Astrocyte (in vitro differentiated cells and primary cell): ENCODE data around the gene CXorf49. TPM values are rescaled to one million over a fixed set of nuclear protein-coding genes. Genes with fewer than 3 reads are reported as not detected.
"Not testable (repeated sequence)": the region's sequence is repeated elsewhere in the genome, so short reads cannot be mapped to it uniquely, and the experiment has no call there.

Source experiments
- DNase-seq: peaks from one replicate; pipeline ENCODE4 v3.0.0-alpha.2; 2010; ENCODE audit warnings: low read depth
- FAIRE-seq: peaks from 2 replicates; lab custom pipeline; 2011; peaks lifted over from hg19 to GRCh38; lab: Jason Lieb, UNC
- H2AFZ ChIP-seq: 2 replicates; pipeline ENCODE4 v1.6.0; 2012; ENCODE audit warnings: low read depth, low read length, inconsistent platforms
- H3K27ac ChIP-seq: 2 replicates; pipeline ENCODE4 v1.5.1; 2011; ENCODE audit warnings: low read depth, low read length, inconsistent platforms
- H3K27me3 ChIP-seq: 2 replicates; pipeline ENCODE4 v1.6.0; 2011; ENCODE audit warnings: low read length, inconsistent platforms; ENCODE audit not compliant: insufficient read depth
- H3K36me3 ChIP-seq: 2 replicates; pipeline ENCODE4 v1.5.1; 2011; ENCODE audit warnings: low read length, inconsistent platforms; ENCODE audit not compliant: insufficient read depth
- H3K4me1 ChIP-seq: 2 replicates; pipeline ENCODE4 v1.5.1; 2011; ENCODE audit warnings: low read length, inconsistent platforms; ENCODE audit not compliant: insufficient read depth
- H3K4me2 ChIP-seq: 2 replicates; pipeline ENCODE4 v1.6.0; 2012; ENCODE audit warnings: low read length, inconsistent platforms
- H3K4me3 ChIP-seq: 2 replicates; pipeline ENCODE4 v1.5.1; 2011; ENCODE audit warnings: low read depth, mild to moderate bottlenecking, low read length, inconsistent platforms; ENCODE audit not compliant: insufficient read depth
- H3K79me2 ChIP-seq: 2 replicates; pipeline ENCODE4 v1.6.0; 2012; ENCODE audit warnings: mild to moderate bottlenecking, low read length, inconsistent platforms; ENCODE audit not compliant: insufficient read depth
- H3K9ac ChIP-seq: 2 replicates; pipeline ENCODE4 v1.6.0; 2012; ENCODE audit warnings: mild to moderate bottlenecking, low read length, inconsistent platforms
- H3K9me3 ChIP-seq: 2 replicates; pipeline ENCODE4 v1.5.1; 2012; ENCODE audit warnings: low read depth, mild to moderate bottlenecking, low read length, inconsistent platforms; ENCODE audit not compliant: insufficient read depth
- H4K20me1 ChIP-seq: 2 replicates; pipeline ENCODE4 v1.6.0; 2012; ENCODE audit warnings: low read length, inconsistent platforms; ENCODE audit not compliant: insufficient read depth
- H3K27ac Mint-ChIP-seq: one replicate; pipeline ENCODE4 v1.8.0; 2021; ENCODE audit warnings: mild to moderate bottlenecking, mixed read lengths; ENCODE audit not compliant: unreplicated experiment
- H3K27me3 Mint-ChIP-seq: one replicate; pipeline ENCODE4 v1.8.0; 2021; ENCODE audit warnings: low read depth, mixed read lengths; ENCODE audit not compliant: unreplicated experiment
- H3K36me3 Mint-ChIP-seq: one replicate; pipeline ENCODE4 v1.8.0; 2021; ENCODE audit warnings: low read depth, mixed read lengths; ENCODE audit not compliant: unreplicated experiment
- H3K4me1 Mint-ChIP-seq: one replicate; pipeline ENCODE4 v1.8.0; 2021; ENCODE audit warnings: low read depth, mixed read lengths; ENCODE audit not compliant: unreplicated experiment
- H3K4me3 Mint-ChIP-seq: one replicate; pipeline ENCODE4 v1.8.0; 2021; ENCODE audit warnings: mild to moderate bottlenecking, moderate library complexity, mixed read lengths; ENCODE audit not compliant: unreplicated experiment
- H3K9me3 Mint-ChIP-seq: one replicate; pipeline ENCODE4 v1.8.0; 2021; ENCODE audit warnings: mild to moderate bottlenecking, mixed read lengths; ENCODE audit not compliant: unreplicated experiment
- EZH2 ChIP-seq: IDR thresholded peaks from 2 replicates; pipeline ENCODE4 v1.6.1; 2012; ENCODE audit warnings: mild to moderate bottlenecking, low read length, inconsistent platforms; ENCODE audit not compliant: insufficient read depth
- total RNA-seq: library from RNA; stranded (reverse); gene quantifications from 2 replicates; pipeline ENCODE4 v1.2.1, GENCODE V29; 2021
- TF ChIP-seq, protein P1 (sequence below): IDR thresholded peaks from 2 replicates; pipeline ENCODE4 v1.5.1; 2011; ENCODE audit warnings: low read depth, mild to moderate bottlenecking, inconsistent platforms, low read length, moderate library complexity; ENCODE audit not compliant: insufficient read depth

CXorf49 gene
- total RNA-seq, 1 donor from 2014 or later = not detected

DNA sequence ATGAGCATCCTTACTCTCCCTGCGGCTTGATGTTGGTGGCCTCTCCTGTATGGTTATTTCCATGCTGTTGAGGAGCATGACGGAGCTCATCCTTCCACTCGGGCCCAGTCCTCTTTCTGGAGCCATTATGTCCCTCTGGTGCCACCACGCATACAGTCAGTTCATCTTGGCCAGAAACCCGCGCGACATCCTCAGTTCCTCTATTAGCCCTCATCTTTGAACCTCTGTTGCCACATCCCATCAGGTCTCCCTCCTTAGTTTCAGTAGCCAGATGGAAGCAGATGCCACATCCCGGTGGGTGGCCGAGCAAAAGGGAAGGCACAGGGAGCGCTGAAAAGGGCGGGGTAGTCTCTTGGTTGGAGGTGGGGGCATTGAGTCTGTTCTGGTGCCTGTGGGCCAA lies 46.1 kb downstream of the CXorf49 start:
- Mint-ChIP-seq H3K4me3 (no peak overlapping the region), H3K27ac (no peak overlapping the region), H3K36me3 (no peaks in the 10 kb centered on the region), H3K27me3 (peaks cover 10% of the 10 kb centered on the region), H3K9me3 (no peaks in the 10 kb centered on the region), H3K4me1 (peaks cover 2% of the 10 kb centered on the region)
- H3K27ac ChIP-seq = no peak overlapping the region
- FAIRE-seq = no peak
- DNase-seq = no peak
- no peak for TF ChIP-seq EZH2
- TF ChIP-seq, protein P1, sequence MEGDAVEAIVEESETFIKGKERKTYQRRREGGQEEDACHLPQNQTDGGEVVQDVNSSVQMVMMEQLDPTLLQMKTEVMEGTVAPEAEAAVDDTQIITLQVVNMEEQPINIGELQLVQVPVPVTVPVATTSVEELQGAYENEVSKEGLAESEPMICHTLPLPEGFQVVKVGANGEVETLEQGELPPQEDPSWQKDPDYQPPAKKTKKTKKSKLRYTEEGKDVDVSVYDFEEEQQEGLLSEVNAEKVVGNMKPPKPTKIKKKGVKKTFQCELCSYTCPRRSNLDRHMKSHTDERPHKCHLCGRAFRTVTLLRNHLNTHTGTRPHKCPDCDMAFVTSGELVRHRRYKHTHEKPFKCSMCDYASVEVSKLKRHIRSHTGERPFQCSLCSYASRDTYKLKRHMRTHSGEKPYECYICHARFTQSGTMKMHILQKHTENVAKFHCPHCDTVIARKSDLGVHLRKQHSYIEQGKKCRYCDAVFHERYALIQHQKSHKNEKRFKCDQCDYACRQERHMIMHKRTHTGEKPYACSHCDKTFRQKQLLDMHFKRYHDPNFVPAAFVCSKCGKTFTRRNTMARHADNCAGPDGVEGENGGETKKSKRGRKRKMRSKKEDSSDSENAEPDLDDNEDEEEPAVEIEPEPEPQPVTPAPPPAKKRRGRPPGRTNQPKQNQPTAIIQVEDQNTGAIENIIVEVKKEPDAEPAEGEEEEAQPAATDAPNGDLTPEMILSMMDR = no peak
- no peaks in the 10 kb centered on the region for H3K36me3 ChIP-seq
- no peaks in the 10 kb centered on the region for H3K79me2 ChIP-seq
- peaks cover 4% of the 10 kb centered on the region for H3K27me3 ChIP-seq
- H2AFZ ChIP-seq = no peak overlapping the region
- H3K9ac ChIP-seq = no peak overlapping the region
- no peak overlapping the region for H3K4me2 ChIP-seq
- H3K4me3 ChIP-seq = no peak overlapping the region
- no peaks in the 10 kb centered on the region for H3K4me1 ChIP-seq
- no peaks in the 10 kb centered on the region for H4K20me1 ChIP-seq
- H3K9me3 ChIP-seq = no peaks in the 10 kb centered on the region

DNA sequence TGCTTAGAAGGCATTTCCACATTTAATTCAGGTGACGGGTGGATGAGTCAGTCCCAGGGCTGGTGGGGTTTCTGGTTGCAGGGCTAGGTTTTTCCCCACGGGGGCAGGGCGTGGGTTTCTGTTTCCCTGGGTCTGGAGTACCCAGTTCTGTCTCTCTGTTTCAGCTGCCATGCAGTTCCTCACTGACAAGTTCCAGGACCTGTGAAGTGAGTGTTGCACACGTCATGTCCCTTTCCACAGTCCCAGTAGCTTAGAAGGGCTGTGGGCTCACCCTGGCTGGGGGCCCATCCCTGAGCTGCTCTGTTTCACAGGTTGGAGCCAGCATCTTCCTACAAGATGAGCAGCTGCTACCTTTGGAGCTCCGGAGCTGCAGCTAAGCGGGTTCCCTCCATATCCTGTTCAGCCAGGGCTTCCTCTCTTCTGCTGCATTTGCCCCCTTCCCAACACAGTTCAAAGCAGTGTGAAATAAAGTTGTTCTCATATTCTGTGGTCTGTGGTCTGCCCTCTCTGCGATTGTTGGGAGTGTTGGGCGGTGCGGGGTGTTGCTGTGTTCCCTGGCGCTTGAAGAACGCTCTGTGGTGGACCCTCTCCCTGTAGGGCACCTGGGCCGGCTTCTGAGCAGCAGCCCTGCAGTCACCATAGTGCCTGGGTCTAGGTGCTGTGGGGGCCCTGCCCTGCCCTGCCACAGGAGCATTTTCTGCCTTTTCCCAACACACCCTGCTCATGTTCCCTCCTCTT lies 46.9 kb downstream of the CXorf49 start:
- Histone ChIP-seq H3K4me2 (no peak overlapping the region), H3K27me3 (peaks cover 4% of the 10 kb centered on the region), H3K27ac (no peak overlapping the region), H3K79me2 (no peaks in the 10 kb centered on the region), H3K4me1 (no peaks in the 10 kb centered on the region), H3K9me3 (no peaks in the 10 kb centered on the region), H3K36me3 (no peaks in the 10 kb centered on the region), H4K20me1 (no peaks in the 10 kb centered on the region), H2AFZ (no peak overlapping the region), H3K9ac (no peak overlapping the region), H3K4me3 (no peak overlapping the region)
- TF ChIP-seq, protein P1 = no peak
- TF ChIP-seq EZH2 = no peak
- no peak for DNase-seq
- FAIRE-seq = no peak
- no peak overlapping the region for H3K27ac Mint-ChIP-seq
- H3K4me3 Mint-ChIP-seq = no peak overlapping the region
- peaks cover 10% of the 10 kb centered on the region for H3K27me3 Mint-ChIP-seq
- no peaks in the 10 kb centered on the region for H3K36me3 Mint-ChIP-seq
- peaks cover 2% of the 10 kb centered on the region for H3K4me1 Mint-ChIP-seq
- no peaks in the 10 kb centered on the region for H3K9me3 Mint-ChIP-seq

- not testable (repeated sequence) for H3K79me2 ChIP-seq, H2AFZ ChIP-seq, H3K27ac ChIP-seq, H3K36me3 Mint-ChIP-seq, H3K27me3 ChIP-seq, H3K9ac ChIP-seq, H4K20me1 ChIP-seq, H3K4me1 ChIP-seq, FAIRE-seq, H3K9me3 ChIP-seq, H3K27ac Mint-ChIP-seq, H3K36me3 ChIP-seq, H3K4me2 ChIP-seq, DNase-seq, H3K4me3 Mint-ChIP-seq, H3K9me3 Mint-ChIP-seq, H3K4me3 ChIP-seq, H3K4me1 Mint-ChIP-seq
- H3K27me3 Mint-ChIP-seq = peaks cover 10% of the 10 kb centered on the region
These were observed 48.1 kb downstream of the CXorf49 start for GRCh38 chrX:71669947-71670346.
